Loucy (cell line): ENCODE measurements around the gene FGD5.

Experiments
- EZH2phosphoT487 ChIP-seq: fragments of 200-600 bp; IDR thresholded peaks from 2 replicates; pipeline ENCODE4 v1.6.1; 2018; ENCODE audit warnings: antibody characterized with exemption, mild to moderate bottlenecking, moderate library complexity, borderline replicate concordance
- TF ChIP-seq, protein P1 (sequence below): fragments of 200-600 bp; sonication (generic); conservative IDR thresholded peaks from 2 replicates; pipeline ENCODE4 v1.5.1; 2014; ENCODE audit warnings: mild to moderate bottlenecking, antibody characterized with exemption, low read length

DNA sequence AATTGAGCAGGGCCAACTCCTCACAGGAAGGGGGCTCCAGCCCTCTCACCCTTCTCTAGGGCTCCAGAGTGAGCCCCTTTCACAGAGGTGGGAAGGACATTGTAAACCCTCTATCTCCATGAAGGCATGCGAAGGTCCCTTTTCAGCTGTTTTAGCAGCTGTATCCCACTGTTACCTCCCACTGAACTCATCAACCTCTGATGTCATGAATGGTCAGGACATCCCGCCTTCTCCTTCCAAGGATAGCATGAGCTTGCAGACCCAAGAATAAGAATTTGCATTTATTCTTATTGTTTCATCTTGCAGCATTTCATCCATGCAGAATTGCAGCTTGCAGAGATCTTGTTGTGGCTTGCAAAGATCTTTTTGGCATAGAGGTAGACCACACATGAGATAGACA lies 24.3 kb upstream of the FGD5 start:
- TF ChIP-seq, protein P1, sequence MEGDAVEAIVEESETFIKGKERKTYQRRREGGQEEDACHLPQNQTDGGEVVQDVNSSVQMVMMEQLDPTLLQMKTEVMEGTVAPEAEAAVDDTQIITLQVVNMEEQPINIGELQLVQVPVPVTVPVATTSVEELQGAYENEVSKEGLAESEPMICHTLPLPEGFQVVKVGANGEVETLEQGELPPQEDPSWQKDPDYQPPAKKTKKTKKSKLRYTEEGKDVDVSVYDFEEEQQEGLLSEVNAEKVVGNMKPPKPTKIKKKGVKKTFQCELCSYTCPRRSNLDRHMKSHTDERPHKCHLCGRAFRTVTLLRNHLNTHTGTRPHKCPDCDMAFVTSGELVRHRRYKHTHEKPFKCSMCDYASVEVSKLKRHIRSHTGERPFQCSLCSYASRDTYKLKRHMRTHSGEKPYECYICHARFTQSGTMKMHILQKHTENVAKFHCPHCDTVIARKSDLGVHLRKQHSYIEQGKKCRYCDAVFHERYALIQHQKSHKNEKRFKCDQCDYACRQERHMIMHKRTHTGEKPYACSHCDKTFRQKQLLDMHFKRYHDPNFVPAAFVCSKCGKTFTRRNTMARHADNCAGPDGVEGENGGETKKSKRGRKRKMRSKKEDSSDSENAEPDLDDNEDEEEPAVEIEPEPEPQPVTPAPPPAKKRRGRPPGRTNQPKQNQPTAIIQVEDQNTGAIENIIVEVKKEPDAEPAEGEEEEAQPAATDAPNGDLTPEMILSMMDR = no peak
- no peak for TF ChIP-seq EZH2phosphoT487
